Natural killer cell (primary cell): ENCODE measurements around the gene GIPC2. TPM values are rescaled to one million over a fixed set of nuclear protein-coding genes. Genes with fewer than 3 reads are reported as not detected.

Experiments
- ATAC-seq, 3 donors: fragments of 150-1000 bp in 2 of 3; fragments of 200-7000 bp in 1 of 3; cut with Tn5 transposase; 1 replicate in 1 of 3; 2 replicates in 2 of 3; pipeline ENCODE4 v1.10.0; 2021; ENCODE audit warnings: mild to moderate bottlenecking in 2 of 3, moderate library complexity in 2 of 3
- DNase-seq, 2 donors: peaks; one replicate each; pipeline versions ENCODE4 v3.0.0 to v3.0.0-alpha.2; 2013 to 2021; ENCODE audit warnings: mixed read lengths in 1 of 2
- H3K27ac ChIP-seq: one replicate; pipeline ENCODE4 v1.5.1; 2013; ENCODE audit warnings: mild to moderate bottlenecking, low read length
- H3K27me3 ChIP-seq: one replicate; pipeline ENCODE4 v1.6.1; 2013; ENCODE audit warnings: low read length; ENCODE audit not compliant: control insufficient read depth, insufficient read depth
- H3K36me3 ChIP-seq: one replicate; pipeline ENCODE4 v1.6.1; 2013; ENCODE audit warnings: low read length; ENCODE audit not compliant: control insufficient read depth, insufficient read depth
- H3K4me1 ChIP-seq: one replicate; pipeline ENCODE4 v1.6.1; 2013; ENCODE audit warnings: low read length; ENCODE audit not compliant: control insufficient read depth, insufficient read depth
- H3K4me3 ChIP-seq: one replicate; pipeline ENCODE4 v1.5.1; 2013; ENCODE audit warnings: low read length
- H3K9me3 ChIP-seq: one replicate; pipeline ENCODE4 v1.6.1; 2013; ENCODE audit warnings: low read length; ENCODE audit not compliant: control insufficient read depth, insufficient read depth
- H3K27ac Mint-ChIP-seq, 2 donors: one replicate each; pipeline ENCODE4 v1.8.0; 2022; ENCODE audit warnings: mild to moderate bottlenecking in 2 of 2, mixed read lengths in 2 of 2, moderate library complexity in 1 of 2
- H3K27me3 Mint-ChIP-seq, 2 donors: one replicate each; pipeline ENCODE4 v1.8.0; 2022; ENCODE audit warnings: low read depth in 2 of 2, mixed read lengths in 2 of 2
- H3K36me3 Mint-ChIP-seq: one replicate; pipeline ENCODE4 v1.8.0; 2022; ENCODE audit warnings: mixed read lengths
- H3K4me1 Mint-ChIP-seq, 2 donors: one replicate each; pipeline ENCODE4 v1.8.0; 2022; ENCODE audit warnings: mixed read lengths in 2 of 2
- H3K4me3 Mint-ChIP-seq: one replicate; pipeline ENCODE4 v1.8.0; 2022; ENCODE audit warnings: mild to moderate bottlenecking, moderate library complexity, mixed read lengths
- H3K9me3 Mint-ChIP-seq, 2 donors: one replicate each; pipeline ENCODE4 v1.8.0; 2022; ENCODE audit warnings: mixed read lengths in 2 of 2
- WGBS: methylation state at CpG from one replicate; pipeline ENCODE4 v1.1.7; 2013; ENCODE audit warnings: missing lambda C conversion rate; ENCODE audit not compliant: insufficient coverage; 5-methylcytosine and 5-hydroxymethylcytosine counted together
- intact Hi-C: fragments of 100-400 bp; cut with micrococcal nuclease; formaldehyde crosslinking; loops from one replicate; pipeline ENCODE4 v1.14.2; 2022
- total RNA-seq, 4 donors: library from RNA; stranded (reverse); fragments of 120-200 nt in 1 of 4; gene quantifications; one replicate each; pipeline versions ENCODE4 v1.2.3 to v1.2.4, GENCODE V29; 2013 to 2022
- TF ChIP-seq, protein P1 (sequence below): fragments of 200-600 bp; IDR thresholded peaks from one replicate; pipeline ENCODE4 v1.8.0; 2022; ENCODE audit warnings: antibody characterized with exemption

Gene GIPC2
- total RNA-seq, 3 donors from 2014 or later (not counting 1 experiment from before 2014, with no cell fraction given), result not detected

DNA sequence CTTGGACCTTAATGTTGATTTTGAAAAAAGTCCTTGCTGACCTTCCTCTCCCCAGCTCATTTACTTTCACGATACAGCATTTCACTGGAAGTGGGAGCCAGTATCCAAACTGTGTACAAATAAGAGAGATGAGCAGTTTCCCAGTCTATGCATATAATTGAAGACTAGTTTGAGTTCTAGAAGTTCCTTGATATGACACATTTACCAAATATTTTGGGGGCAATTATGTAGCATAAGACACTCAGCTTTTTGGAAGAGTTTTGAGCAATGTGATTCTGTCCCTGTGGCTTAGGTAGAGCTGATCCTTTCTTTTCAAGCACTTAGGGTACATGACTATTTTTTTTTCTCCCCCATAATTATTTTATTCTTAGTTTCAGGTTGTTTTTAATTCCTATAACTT, 26.4 kb downstream of the GIPC2 start:
- no peaks in the 10 kb centered on the region for H3K9me3 Mint-ChIP-seq
- DNase-seq (no peak), ATAC-seq (no peak)
- Histone ChIP-seq H3K4me3 (no peak overlapping the region), H3K27me3 (no peaks in the 10 kb centered on the region), H3K9me3 (no peaks in the 10 kb centered on the region), H3K27ac (no peak overlapping the region), H3K36me3 (no peaks in the 10 kb centered on the region), H3K4me1 (no peaks in the 10 kb centered on the region)
- no CpG with 5 or more reads among the region's 1 CpG for WGBS
- TF ChIP-seq, protein P1, sequence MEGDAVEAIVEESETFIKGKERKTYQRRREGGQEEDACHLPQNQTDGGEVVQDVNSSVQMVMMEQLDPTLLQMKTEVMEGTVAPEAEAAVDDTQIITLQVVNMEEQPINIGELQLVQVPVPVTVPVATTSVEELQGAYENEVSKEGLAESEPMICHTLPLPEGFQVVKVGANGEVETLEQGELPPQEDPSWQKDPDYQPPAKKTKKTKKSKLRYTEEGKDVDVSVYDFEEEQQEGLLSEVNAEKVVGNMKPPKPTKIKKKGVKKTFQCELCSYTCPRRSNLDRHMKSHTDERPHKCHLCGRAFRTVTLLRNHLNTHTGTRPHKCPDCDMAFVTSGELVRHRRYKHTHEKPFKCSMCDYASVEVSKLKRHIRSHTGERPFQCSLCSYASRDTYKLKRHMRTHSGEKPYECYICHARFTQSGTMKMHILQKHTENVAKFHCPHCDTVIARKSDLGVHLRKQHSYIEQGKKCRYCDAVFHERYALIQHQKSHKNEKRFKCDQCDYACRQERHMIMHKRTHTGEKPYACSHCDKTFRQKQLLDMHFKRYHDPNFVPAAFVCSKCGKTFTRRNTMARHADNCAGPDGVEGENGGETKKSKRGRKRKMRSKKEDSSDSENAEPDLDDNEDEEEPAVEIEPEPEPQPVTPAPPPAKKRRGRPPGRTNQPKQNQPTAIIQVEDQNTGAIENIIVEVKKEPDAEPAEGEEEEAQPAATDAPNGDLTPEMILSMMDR, result no peak
- H3K4me3 Mint-ChIP-seq, result no peak overlapping the region
- H3K36me3 Mint-ChIP-seq, result no peaks in the 10 kb centered on the region
- H3K4me1 Mint-ChIP-seq, result no peaks in the 10 kb centered on the region
- peaks cover 7 to 25% of the 10 kb centered on the region in 2 donors for H3K27me3 Mint-ChIP-seq
- intact Hi-C loops, result no loop called here
- no peak overlapping the region for H3K27ac Mint-ChIP-seq

DNA sequence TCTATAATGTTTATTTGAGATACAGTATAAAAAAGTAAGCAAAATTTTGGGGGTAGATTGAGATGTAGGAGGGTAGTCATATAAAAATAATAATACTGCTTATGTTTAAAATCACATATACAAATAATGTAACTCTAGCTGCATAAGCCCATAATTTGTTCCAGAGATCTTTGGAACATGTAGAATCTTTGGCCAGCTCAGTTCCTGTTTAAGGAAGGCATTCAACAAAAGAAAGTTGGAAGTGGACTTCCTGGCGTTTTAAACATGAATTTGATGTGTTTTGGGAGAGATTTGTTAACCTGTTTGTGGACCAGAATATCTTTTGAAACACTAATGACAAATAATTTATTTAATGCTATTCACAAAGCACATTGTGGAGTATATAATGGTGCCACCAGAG, 27.7 kb downstream of the GIPC2 start:
- H3K27me3 ChIP-seq, result no peaks in the 10 kb centered on the region
- no peaks in the 10 kb centered on the region for H3K36me3 ChIP-seq
- intact Hi-C loops, result no loop called here
- Mint-ChIP-seq H3K27me3 (peaks cover 3 to 15% of the 10 kb centered on the region in 2 donors), H3K4me1 (no peaks in the 10 kb centered on the region), H3K36me3 (no peaks in the 10 kb centered on the region), H3K9me3 (no peaks in the 10 kb centered on the region), H3K4me3 (no peak overlapping the region), H3K27ac (no peak overlapping the region)
- no peaks in the 10 kb centered on the region for H3K9me3 ChIP-seq
- TF ChIP-seq, protein P1, result no peak
- DNase-seq, result no peak
- H3K4me1 ChIP-seq, result no peaks in the 10 kb centered on the region
- WGBS, result 89% methylated on average over 1 of the region's 1 CpG
- no peak overlapping the region for H3K27ac ChIP-seq
- no peak for ATAC-seq
- H3K4me3 ChIP-seq, result no peak overlapping the region

- Mint-ChIP-seq H3K4me1 (peaks cover under 1 to 5% of the 10 kb centered on the region in 2 donors), H3K9me3 (no peaks in the 10 kb centered on the region)
- intact Hi-C loops, result no loop called here
These were observed 29.9 kb downstream of the GIPC2 start for GRCh38 chr1:78075621-78076020.

GRCh38 chr1:78078358-78078757, 32.6 kb downstream of the GIPC2 start:
- Histone ChIP-seq H3K36me3 (no peaks in the 10 kb centered on the region), H3K4me3 (no peak overlapping the region), H3K4me1 (no peaks in the 10 kb centered on the region), H3K27ac (no peak overlapping the region), H3K9me3 (no peaks in the 10 kb centered on the region), H3K27me3 (no peaks in the 10 kb centered on the region)
- Mint-ChIP-seq H3K4me3 (no peak overlapping the region), H3K36me3 (no peaks in the 10 kb centered on the region), H3K27ac (no peak overlapping the region), H3K9me3 (no peaks in the 10 kb centered on the region), H3K27me3 (no peaks in the 10 kb centered on the region), H3K4me1 (peaks cover 9 to 12% of the 10 kb centered on the region in 2 donors)
- TF ChIP-seq, protein P1, result no peak
- no peak for DNase-seq
- intact Hi-C loops, result no loop called here
- WGBS, result 95% methylated on average over 3 of the region's 3 CpGs
- no peak for ATAC-seq

More at GRCh38 chr1:78075621-78076020, 29.9 kb downstream of the GIPC2 start:
- Histone ChIP-seq H3K36me3 (no peaks in the 10 kb centered on the region), H3K9me3 (no peaks in the 10 kb centered on the region), H3K4me1 (no peaks in the 10 kb centered on the region), H3K27ac (no peak overlapping the region), H3K27me3 (no peaks in the 10 kb centered on the region), H3K4me3 (no peak overlapping the region)
- Mint-ChIP-seq H3K27me3 (peaks cover 3 to 7% of the 10 kb centered on the region in 2 donors), H3K36me3 (no peaks in the 10 kb centered on the region), H3K4me3 (no peak overlapping the region), H3K27ac (no peak overlapping the region)
- TF ChIP-seq, protein P1, result no peak
- WGBS, result 87% methylated on average over 2 of the region's 3 CpGs
- ATAC-seq (no peak), DNase-seq (no peak)
